ENCODE measurements around the gene PTPN1. TPM values are rescaled to one million over a fixed set of nuclear protein-coding genes. Genes with fewer than 3 reads are reported as not detected.

Gene PTPN1
- total and polyA plus RNA-seq, 2 of the 13 experiments (the other 11 are each of a cell fraction or from before 2014, with no cell fraction given) = 17.7 to 37.2 TPM

DNA sequence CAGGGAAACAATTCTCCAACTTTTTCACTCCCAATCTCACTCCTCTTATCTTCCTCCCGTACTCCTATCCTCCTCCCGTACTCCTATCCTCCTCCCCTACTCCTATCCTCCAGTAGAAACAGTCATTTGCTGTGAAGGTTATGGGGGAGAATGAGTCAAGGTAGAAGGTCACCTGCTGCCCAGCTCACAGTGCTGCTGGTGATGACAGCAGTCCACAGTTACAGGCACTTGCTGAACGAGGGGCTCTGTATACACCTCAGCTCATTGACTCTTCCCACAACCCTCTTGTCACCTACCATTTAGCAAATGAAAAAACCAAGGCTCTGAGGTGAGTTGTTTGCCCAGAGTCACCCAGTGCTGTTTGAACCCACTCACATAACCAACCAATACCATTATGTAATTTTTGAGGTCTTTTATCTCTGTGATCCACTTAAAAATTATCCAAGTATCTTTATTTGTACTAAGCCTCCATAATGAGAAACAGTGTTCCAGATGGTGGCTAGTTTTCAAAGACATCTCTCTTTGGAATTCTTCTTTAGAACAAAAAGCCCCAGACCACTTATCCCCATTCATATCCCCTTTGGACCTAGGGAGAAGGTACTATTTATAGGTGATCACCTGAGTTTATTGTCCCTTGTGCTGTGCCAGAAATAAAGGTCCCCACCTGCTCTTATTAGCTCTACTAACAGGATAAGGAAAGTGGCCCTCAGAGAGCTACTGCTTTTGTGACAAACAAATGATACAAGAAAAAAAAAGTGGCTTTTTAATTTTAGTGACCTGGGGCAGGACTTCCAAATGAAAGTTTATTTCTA lies 53.2 kb downstream of the PTPN1 start (continued):
- no peak for TF ChIP-seq MEIS1 (CRISPR knock-in tag; IDR thresholded peaks at IDR 0.05; ENCODE audit: borderline replicate concordance)
- TF ChIP-seq, protein P1, sequence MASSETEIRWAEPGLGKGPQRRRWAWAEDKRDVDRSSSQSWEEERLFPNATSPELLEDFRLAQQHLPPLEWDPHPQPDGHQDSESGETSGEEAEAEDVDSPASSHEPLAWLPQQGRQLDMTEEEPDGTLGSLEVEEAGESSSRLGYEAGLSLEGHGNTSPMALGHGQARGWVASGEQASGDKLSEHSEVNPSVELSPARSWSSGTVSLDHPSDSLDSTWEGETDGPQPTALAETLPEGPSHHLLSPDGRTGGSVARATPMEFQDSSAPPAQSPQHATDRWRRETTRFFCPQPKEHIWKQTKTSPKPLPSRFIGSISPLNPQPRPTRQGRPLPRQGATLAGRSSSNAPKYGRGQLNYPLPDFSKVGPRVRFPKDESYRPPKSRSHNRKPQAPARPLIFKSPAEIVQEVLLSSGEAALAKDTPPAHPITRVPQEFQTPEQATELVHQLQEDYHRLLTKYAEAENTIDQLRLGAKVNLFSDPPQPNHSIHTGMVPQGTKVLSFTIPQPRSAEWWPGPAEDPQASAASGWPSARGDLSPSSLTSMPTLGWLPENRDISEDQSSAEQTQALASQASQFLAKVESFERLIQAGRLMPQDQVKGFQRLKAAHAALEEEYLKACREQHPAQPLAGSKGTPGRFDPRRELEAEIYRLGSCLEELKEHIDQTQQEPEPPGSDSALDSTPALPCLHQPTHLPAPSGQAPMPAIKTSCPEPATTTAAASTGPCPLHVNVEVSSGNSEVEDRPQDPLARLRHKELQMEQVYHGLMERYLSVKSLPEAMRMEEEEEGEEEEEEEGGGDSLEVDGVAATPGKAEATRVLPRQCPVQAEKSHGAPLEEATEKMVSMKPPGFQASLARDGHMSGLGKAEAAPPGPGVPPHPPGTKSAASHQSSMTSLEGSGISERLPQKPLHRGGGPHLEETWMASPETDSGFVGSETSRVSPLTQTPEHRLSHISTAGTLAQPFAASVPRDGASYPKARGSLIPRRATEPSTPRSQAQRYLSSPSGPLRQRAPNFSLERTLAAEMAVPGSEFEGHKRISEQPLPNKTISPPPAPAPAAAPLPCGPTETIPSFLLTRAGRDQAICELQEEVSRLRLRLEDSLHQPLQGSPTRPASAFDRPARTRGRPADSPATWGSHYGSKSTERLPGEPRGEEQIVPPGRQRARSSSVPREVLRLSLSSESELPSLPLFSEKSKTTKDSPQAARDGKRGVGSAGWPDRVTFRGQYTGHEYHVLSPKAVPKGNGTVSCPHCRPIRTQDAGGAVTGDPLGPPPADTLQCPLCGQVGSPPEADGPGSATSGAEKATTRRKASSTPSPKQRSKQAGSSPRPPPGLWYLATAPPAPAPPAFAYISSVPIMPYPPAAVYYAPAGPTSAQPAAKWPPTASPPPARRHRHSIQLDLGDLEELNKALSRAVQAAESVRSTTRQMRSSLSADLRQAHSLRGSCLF (CRISPR knock-in tag; IDR thresholded peaks at IDR 0.05; ENCODE audit: borderline replicate concordance) = no peak
- no peak for TF ChIP-seq EP300 (IDR thresholded peaks at IDR 0.05; ENCODE audit: low read depth in 2 of 2, low read length in 2 of 2)
- peak; percentile 21; the same call in 1 of the 2 replicates for TF ChIP-seq EP300 (CRISPR knock-in tag; IDR thresholded peaks at IDR 0.05; ENCODE audit: borderline replicate concordance)
- no peak for TF ChIP-seq ZNF777 (CRISPR knock-in tag; IDR thresholded peaks at IDR 0.05)
- TF ChIP-seq ARNT2 (CRISPR knock-in tag; IDR thresholded peaks at IDR 0.05; ENCODE audit: low read depth) = no peak
- peak; percentile 42; the same call in 1 of the 2 replicates for TF ChIP-seq ZSCAN20 (CRISPR knock-in tag; IDR thresholded peaks at IDR 0.05; ENCODE audit: borderline replicate concordance)
- no peak for TF ChIP-seq ZKSCAN1 (IDR thresholded peaks at IDR 0.05; ENCODE audit: low read length)
- TF ChIP-seq TARDBP (CRISPR knock-in tag; IDR thresholded peaks at IDR 0.05) = no peak
- no peak for TF ChIP-seq RNF2 (conservative IDR thresholded peaks at IDR 0.05; ENCODE audit: low read depth)
- no peak for TF ChIP-seq KLF9 (CRISPR knock-in tag; IDR thresholded peaks at IDR 0.05; ENCODE audit: low read depth)
- no peak for TF ChIP-seq MZF1 (CRISPR knock-in tag; IDR thresholded peaks at IDR 0.05; ENCODE audit: borderline replicate concordance)
- no peak for TF ChIP-seq NRL (CRISPR knock-in tag; IDR thresholded peaks at IDR 0.05; ENCODE audit: borderline replicate concordance)
- TF ChIP-seq ZNF343 (CRISPR knock-in tag; IDR thresholded peaks at IDR 0.05) = no peak
- TF ChIP-seq SP4 (CRISPR knock-in tag; IDR thresholded peaks at IDR 0.05) = no peak
- TF ChIP-seq, protein P2, sequence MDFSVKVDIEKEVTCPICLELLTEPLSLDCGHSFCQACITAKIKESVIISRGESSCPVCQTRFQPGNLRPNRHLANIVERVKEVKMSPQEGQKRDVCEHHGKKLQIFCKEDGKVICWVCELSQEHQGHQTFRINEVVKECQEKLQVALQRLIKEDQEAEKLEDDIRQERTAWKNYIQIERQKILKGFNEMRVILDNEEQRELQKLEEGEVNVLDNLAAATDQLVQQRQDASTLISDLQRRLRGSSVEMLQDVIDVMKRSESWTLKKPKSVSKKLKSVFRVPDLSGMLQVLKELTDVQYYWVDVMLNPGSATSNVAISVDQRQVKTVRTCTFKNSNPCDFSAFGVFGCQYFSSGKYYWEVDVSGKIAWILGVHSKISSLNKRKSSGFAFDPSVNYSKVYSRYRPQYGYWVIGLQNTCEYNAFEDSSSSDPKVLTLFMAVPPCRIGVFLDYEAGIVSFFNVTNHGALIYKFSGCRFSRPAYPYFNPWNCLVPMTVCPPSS (IDR thresholded peaks at IDR 0.05) = no peak
- no peak for TF ChIP-seq POLR2A (IDR thresholded peaks at IDR 0.05; ENCODE audit: insufficient read depth in 1 of 2, low read depth in 2 of 2, low read length in 2 of 2)
- TF ChIP-seq MTA1 (CRISPR knock-in tag; IDR thresholded peaks at IDR 0.05; ENCODE audit: borderline replicate concordance) = no peak; the same call in 1 of the 2 replicates
- TF ChIP-seq ZBTB7A (CRISPR knock-in tag; IDR thresholded peaks at IDR 0.05) = no peak
- no peak for TF ChIP-seq IRX3 (CRISPR knock-in tag; IDR thresholded peaks at IDR 0.05; ENCODE audit: borderline replicate concordance, low read depth)
- TF ChIP-seq, protein P3, sequence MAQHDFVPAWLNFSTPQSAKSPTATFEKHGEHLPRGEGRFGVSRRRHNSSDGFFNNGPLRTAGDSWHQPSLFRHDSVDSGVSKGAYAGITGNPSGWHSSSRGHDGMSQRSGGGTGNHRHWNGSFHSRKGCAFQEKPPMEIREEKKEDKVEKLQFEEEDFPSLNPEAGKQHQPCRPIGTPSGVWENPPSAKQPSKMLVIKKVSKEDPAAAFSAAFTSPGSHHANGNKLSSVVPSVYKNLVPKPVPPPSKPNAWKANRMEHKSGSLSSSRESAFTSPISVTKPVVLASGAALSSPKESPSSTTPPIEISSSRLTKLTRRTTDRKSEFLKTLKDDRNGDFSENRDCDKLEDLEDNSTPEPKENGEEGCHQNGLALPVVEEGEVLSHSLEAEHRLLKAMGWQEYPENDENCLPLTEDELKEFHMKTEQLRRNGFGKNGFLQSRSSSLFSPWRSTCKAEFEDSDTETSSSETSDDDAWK (CRISPR knock-in tag; IDR thresholded peaks at IDR 0.05) = no peak
- TF ChIP-seq, protein P4, sequence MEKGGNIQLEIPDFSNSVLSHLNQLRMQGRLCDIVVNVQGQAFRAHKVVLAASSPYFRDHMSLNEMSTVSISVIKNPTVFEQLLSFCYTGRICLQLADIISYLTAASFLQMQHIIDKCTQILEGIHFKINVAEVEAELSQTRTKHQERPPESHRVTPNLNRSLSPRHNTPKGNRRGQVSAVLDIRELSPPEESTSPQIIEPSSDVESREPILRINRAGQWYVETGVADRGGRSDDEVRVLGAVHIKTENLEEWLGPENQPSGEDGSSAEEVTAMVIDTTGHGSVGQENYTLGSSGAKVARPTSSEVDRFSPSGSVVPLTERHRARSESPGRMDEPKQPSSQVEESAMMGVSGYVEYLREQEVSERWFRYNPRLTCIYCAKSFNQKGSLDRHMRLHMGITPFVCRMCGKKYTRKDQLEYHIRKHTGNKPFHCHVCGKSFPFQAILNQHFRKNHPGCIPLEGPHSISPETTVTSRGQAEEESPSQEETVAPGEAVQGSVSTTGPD (CRISPR knock-in tag; IDR thresholded peaks at IDR 0.05) = no peak
